ENCODE results near the gene LHCGR.

The LHCGR gene

GRCh38 chr2:48691935-48692691 lies 63.4 kb downstream of the LHCGR start:
- Histone ChIP-seq H3K4me1 (ENCODE audit: insufficient read depth, low read length) (peaks cover 29% of the 10 kb centered on the region), H3K9me3 (ENCODE audit: low read length) (no peaks in the 10 kb centered on the region), H3K4me3 (ENCODE audit: low read length) (no peak overlapping the region), H3K27me3 (ENCODE audit: insufficient read depth, low read length) (no peaks in the 10 kb centered on the region), H2AFZ (ENCODE audit: low read depth, low read length) (no peak overlapping the region), H3K36me3 (ENCODE audit: insufficient read depth, low read length) (no peaks in the 10 kb centered on the region)

DNA sequence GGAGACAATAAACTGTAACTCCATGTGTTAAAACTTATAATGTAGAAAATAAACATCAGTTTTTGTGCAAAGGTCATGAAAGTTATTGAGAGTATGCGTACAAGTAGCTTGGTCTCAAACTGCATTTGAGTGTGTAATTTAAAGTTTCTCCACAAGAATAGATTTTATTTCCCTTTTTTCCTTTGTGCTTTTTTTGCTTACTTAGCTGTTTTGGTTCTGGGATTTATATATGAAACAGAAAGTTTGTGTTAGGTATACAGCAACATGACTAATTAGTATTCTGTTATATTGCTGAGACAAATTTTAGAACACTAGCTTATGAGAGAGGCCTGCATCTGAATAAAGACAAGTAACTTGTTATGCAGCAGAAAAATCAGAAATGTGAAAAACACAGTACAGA lies 70.4 kb downstream of the LHCGR start:
- no peak overlapping the region for H2AFZ ChIP-seq (ENCODE audit: low read depth, low read length)
- H3K4me3 ChIP-seq (ENCODE audit: low read length) = no peak overlapping the region
- H3K4me1 ChIP-seq (ENCODE audit: insufficient read depth, low read length) = no peaks in the 10 kb centered on the region
- no peaks in the 10 kb centered on the region for H3K36me3 ChIP-seq (ENCODE audit: insufficient read depth, low read length)
- no peaks in the 10 kb centered on the region for H3K9me3 ChIP-seq (ENCODE audit: low read length)
- H3K27me3 ChIP-seq (ENCODE audit: insufficient read depth, low read length) = no peaks in the 10 kb centered on the region

DNA sequence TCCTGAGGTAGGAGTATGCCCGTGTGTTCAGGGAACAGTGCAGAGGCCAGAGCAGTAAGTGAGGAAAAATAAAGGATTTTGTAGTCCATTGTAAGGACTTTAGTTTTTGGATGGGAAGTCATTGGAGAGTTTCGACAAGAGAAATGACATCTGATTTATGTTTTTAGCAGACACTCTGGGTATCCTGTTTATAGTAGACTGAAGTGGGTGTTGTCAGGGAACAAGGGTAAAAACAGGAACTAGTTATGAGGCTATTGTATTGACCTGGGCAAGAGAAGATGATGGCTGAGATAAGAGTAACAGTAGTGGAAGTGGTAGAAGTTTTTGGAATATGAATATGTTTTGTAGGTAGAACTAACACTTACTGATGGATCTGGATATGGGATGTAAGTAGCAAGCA lies 78.1 kb downstream of the LHCGR start:
- H3K36me3 ChIP-seq (ENCODE audit: insufficient read depth, low read length) = no peaks in the 10 kb centered on the region
- H3K4me1 ChIP-seq (ENCODE audit: insufficient read depth, low read length) = peaks cover 11% of the 10 kb centered on the region
- no peak overlapping the region for H2AFZ ChIP-seq (ENCODE audit: low read depth, low read length)
- no peaks in the 10 kb centered on the region for H3K9me3 ChIP-seq (ENCODE audit: low read length)
- H3K27me3 ChIP-seq (ENCODE audit: insufficient read depth, low read length) = no peaks in the 10 kb centered on the region
- H3K4me3 ChIP-seq (ENCODE audit: low read length) = no peak overlapping the region

- H3K36me3 ChIP-seq (ENCODE audit: insufficient read depth, low read length) = no peaks in the 10 kb centered on the region
- peaks cover 11% of the 10 kb centered on the region for H3K4me1 ChIP-seq (ENCODE audit: insufficient read depth, low read length)
Measured at GRCh38 chr2:48674933-48675332, 80.6 kb downstream of the LHCGR start.

GRCh38 chr2:48673581-48673980 lies 81.9 kb downstream of the LHCGR start:
- no peak overlapping the region for H2AFZ ChIP-seq (ENCODE audit: low read depth, low read length)
- no peaks in the 10 kb centered on the region for H3K27me3 ChIP-seq (ENCODE audit: insufficient read depth, low read length)
- H3K4me1 ChIP-seq (ENCODE audit: insufficient read depth, low read length) = peaks cover 11% of the 10 kb centered on the region
- no peaks in the 10 kb centered on the region for H3K9me3 ChIP-seq (ENCODE audit: low read length)
- no peaks in the 10 kb centered on the region for H3K36me3 ChIP-seq (ENCODE audit: insufficient read depth, low read length)
- H3K4me3 ChIP-seq (ENCODE audit: low read length) = no peak overlapping the region

More at GRCh38 chr2:48674933-48675332, 80.6 kb downstream of the LHCGR start:
- no peaks in the 10 kb centered on the region for H3K27me3 ChIP-seq (ENCODE audit: insufficient read depth, low read length)
- no peak overlapping the region for H2AFZ ChIP-seq (ENCODE audit: low read depth, low read length)
- no peaks in the 10 kb centered on the region for H3K9me3 ChIP-seq (ENCODE audit: low read length)
- H3K4me3 ChIP-seq (ENCODE audit: low read length) = no peak overlapping the region

GRCh38 chr2:48668992-48669391 lies 86.5 kb downstream of the LHCGR start:
- Histone ChIP-seq H3K36me3 (ENCODE audit: insufficient read depth, low read length) (no peaks in the 10 kb centered on the region), H3K27me3 (ENCODE audit: insufficient read depth, low read length) (no peaks in the 10 kb centered on the region), H3K4me1 (ENCODE audit: insufficient read depth, low read length) (no peaks in the 10 kb centered on the region), H3K4me3 (ENCODE audit: low read length) (no peak overlapping the region), H2AFZ (ENCODE audit: low read depth, low read length) (no peak overlapping the region), H3K9me3 (ENCODE audit: low read length) (no peaks in the 10 kb centered on the region)

GRCh38 chr2:48651158-48651790 lies 104.2 kb downstream of the LHCGR start:
- Histone ChIP-seq H3K9me3 (ENCODE audit: low read length) (no peaks in the 10 kb centered on the region), H3K4me3 (ENCODE audit: low read length) (no peak overlapping the region), H3K27me3 (ENCODE audit: insufficient read depth, low read length) (no peaks in the 10 kb centered on the region), H2AFZ (ENCODE audit: low read depth, low read length) (no peak overlapping the region), H3K4me1 (ENCODE audit: insufficient read depth, low read length) (peaks cover 8% of the 10 kb centered on the region), H3K36me3 (ENCODE audit: insufficient read depth, low read length) (no peaks in the 10 kb centered on the region)

GRCh38 chr2:48638261-48638660 lies 117.3 kb downstream of the LHCGR start:
- H3K4me3 ChIP-seq (ENCODE audit: low read length) = no peak overlapping the region
- H3K36me3 ChIP-seq (ENCODE audit: insufficient read depth, low read length) = no peaks in the 10 kb centered on the region

More at GRCh38 chr2:48638261-48638660, 117.3 kb downstream of the LHCGR start:
- Histone ChIP-seq H3K27me3 (ENCODE audit: insufficient read depth, low read length) (no peaks in the 10 kb centered on the region), H3K4me1 (ENCODE audit: insufficient read depth, low read length) (no peaks in the 10 kb centered on the region), H2AFZ (ENCODE audit: low read depth, low read length) (no peak overlapping the region), H3K9me3 (ENCODE audit: low read length) (peaks cover 6% of the 10 kb centered on the region)
